ENCODE results near the gene CATSPER1.
A peak's percentile ranks its signal among the peaks of the same experiment; 100 is the strongest.
"Not testable (repeated sequence)": the region's sequence is repeated elsewhere in the genome, so short reads cannot be mapped to it uniquely, and the experiment has no call there.

Gene CATSPER1

DNA sequence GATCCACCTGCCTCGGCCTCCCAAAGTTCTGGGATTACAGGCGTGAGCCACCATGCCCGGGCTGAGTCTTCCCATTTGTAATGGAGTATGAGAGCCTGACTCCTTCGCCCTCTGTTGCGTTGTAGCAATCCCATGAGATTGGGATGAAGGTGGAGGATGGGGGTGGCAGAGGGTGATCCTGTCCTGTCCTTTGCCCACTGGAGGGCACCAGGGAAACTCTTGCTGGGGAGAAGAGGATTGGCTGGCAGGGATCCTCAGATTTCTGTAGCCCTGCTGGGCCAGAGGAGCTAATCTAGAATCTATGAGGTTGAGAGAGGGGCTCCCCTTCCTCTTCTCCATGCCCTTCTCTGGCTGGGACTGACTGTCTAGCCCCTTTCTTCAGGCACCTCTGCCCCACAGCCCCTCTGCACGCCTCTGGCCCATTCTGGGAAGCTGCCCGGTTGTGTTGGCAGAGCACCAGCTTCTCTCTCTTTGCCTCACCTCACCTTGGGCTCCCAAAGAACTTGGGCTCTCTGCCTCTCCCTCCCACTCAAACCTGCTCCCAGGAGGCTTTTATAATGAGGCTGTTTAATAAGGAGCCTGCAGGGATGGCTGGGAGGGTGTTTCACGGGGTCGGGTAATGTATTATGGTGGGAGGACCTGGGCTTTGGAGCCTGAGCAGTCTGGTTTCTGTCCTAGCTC lies 9.5 kb upstream of the CATSPER1 start:
- TF ChIP-seq, protein P1, sequence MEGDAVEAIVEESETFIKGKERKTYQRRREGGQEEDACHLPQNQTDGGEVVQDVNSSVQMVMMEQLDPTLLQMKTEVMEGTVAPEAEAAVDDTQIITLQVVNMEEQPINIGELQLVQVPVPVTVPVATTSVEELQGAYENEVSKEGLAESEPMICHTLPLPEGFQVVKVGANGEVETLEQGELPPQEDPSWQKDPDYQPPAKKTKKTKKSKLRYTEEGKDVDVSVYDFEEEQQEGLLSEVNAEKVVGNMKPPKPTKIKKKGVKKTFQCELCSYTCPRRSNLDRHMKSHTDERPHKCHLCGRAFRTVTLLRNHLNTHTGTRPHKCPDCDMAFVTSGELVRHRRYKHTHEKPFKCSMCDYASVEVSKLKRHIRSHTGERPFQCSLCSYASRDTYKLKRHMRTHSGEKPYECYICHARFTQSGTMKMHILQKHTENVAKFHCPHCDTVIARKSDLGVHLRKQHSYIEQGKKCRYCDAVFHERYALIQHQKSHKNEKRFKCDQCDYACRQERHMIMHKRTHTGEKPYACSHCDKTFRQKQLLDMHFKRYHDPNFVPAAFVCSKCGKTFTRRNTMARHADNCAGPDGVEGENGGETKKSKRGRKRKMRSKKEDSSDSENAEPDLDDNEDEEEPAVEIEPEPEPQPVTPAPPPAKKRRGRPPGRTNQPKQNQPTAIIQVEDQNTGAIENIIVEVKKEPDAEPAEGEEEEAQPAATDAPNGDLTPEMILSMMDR (IDR thresholded peaks at IDR 0.05; ENCODE audit: control extremely low read depth, extremely low read depth, low read depth, missing control alignments): no peak
- CTCF ChIA-PET: interaction anchor here (0.6 to 8.0 kb wide), 6 partner anchors 10 to 324 kb away, joined by 3 to 52 read pairs (median 4); partner anchors contain the start of genes KAT5 and SF3B2
- DNase-seq (ENCODE audit: extremely low spot score): no peak
- POLR2A ChIA-PET: no interaction called here

DNA sequence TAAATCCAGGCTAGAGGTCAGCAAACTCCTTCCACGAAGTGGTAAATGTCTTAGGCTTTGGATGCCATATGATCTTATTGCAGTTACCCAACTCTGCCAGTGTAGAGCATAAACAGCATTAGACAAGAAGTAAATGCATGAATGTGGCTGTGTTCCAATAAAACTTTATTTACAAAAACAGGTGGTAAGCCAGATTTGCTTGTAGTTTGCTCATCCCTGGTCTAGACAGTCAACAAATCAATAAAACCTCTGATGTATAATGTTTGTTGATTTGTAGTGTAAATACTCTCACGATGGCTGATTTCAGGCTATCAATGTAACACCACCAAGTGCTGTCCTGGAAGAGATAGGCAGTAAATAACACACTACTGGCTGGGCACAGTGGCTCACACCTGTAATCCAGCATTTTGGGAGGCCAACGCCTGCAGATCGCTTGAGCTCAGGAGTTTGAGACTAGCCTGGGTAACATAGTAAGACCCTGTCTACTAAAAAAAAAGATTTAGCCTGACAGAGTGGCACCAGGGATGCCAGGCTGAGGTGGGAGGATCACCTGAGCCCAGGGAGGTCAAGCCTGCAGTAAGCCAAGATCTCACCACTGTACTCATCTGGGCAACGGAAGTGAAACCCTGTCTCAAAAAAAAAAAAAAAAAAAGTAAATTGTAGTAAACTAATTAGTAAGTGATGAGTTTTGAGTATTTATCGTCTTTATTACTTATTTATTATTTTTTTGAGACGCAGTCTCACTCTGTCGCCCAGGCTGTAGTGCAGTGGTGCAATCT lies 6.9 kb upstream of the CATSPER1 start:
- CTCF ChIA-PET: interaction anchor here (8.0 kb wide), 1 partner anchor 13 kb away, joined by 52 read pairs; no protein-coding TSS in a partner anchor
- POLR2A ChIA-PET: no interaction called here

GRCh38 chr11:66023186-66023440 lies 3.2 kb downstream of the CATSPER1 start:
- POLR2A ChIA-PET; DNase-seq (ENCODE audit: extremely low spot score): not testable (repeated sequence)
- CTCF ChIA-PET: interaction anchor here (0.6 to 5.2 kb wide), 30 partner anchors 8 to 360 kb away, joined by 3 to 67 read pairs (median 6); partner anchors contain the start of genes BANF1, CCDC85B, CST6 and EFEMP2

More for the DNA sequence above, 6.9 kb upstream of the CATSPER1 start:
- TF ChIP-seq, protein P1 (IDR thresholded peaks at IDR 0.05; ENCODE audit: control extremely low read depth, extremely low read depth, low read depth, missing control alignments): no peak
- no peak for DNase-seq (ENCODE audit: extremely low spot score)

DNA sequence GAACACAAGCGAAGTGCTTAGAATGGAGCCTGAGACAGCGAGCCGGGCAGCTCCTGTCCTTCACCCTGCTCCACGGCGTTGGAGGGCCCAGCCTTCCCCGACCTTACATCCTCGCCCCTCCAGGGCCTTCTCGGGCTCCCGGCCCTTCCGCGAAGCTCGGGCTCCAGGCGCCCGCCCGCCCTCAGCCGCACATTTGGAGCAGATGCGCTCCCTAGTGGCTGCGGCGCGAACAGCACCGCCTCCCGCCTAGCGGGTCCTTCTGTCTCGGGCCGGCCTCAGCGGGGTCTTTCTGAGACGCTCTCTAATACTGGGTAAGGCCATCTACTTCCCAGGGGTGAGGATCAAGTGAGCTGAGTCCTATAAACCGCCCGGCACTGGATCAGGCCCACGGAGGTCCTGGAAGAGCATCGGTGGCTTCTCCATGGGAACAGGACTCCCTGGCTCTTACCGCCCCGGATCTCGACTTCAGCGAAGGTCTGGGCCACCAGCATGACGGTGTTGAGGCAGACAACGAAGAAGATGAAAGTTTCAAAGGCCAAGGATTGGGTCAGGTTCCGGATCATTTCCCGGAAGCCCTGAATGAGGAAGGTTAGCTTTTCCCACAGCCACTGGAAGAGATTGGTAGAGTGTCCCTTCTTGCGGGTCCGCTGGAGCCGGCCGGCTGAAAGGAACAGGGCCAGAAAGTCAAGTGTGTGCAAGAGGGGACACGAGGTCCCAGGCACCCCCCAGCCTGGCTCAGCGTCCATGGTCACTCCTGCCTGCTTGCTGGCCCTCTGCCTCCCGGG lies 3.7 kb downstream of the CATSPER1 start:
- POLR2A ChIA-PET: no interaction called here
- TF ChIP-seq, protein P1 (IDR thresholded peaks at IDR 0.05; ENCODE audit: control extremely low read depth, extremely low read depth, low read depth, missing control alignments): peak; percentile 97

GRCh38 chr11:66020618-66021357 lies 5.5 kb downstream of the CATSPER1 start:
- CTCF ChIA-PET: interaction anchor here (1.2 to 5.2 kb wide), 4 partner anchors 11 to 136 kb away, joined by 3 to 67 read pairs (median 30); partner anchors contain the start of genes BANF1, CST6 and EIF1AD

More for the DNA sequence above, 3.7 kb downstream of the CATSPER1 start:
- DNase-seq (ENCODE audit: extremely low spot score): peak; percentile 92
- CTCF ChIA-PET: interaction anchor here (0.7 to 5.2 kb wide), 49 partner anchors 9 to 360 kb away, joined by 3 to 67 read pairs (median 4); partner anchors contain the start of genes BANF1, CCDC85B, CST6 and EFEMP2

GRCh38 chr11:66020212-66020611 lies 6.1 kb downstream of the CATSPER1 start:
- POLR2A ChIA-PET: no interaction called here
- TF ChIP-seq, protein P1 (IDR thresholded peaks at IDR 0.05; ENCODE audit: control extremely low read depth, extremely low read depth, low read depth, missing control alignments): no peak
- no peak for DNase-seq (ENCODE audit: extremely low spot score)
- CTCF ChIA-PET: interaction anchor here (1.0 to 5.2 kb wide), 4 partner anchors 10 to 136 kb away, joined by 3 to 67 read pairs (median 5); partner anchors contain the start of genes BANF1, CST6 and EIF1AD

More at GRCh38 chr11:66020618-66021357, 5.5 kb downstream of the CATSPER1 start:
- TF ChIP-seq, protein P1 (IDR thresholded peaks at IDR 0.05; ENCODE audit: control extremely low read depth, extremely low read depth, low read depth, missing control alignments): no peak
- no peak for DNase-seq (ENCODE audit: extremely low spot score)
- POLR2A ChIA-PET: no interaction called here

All from GM10248 (cell line).